GM12892 (cell line): ENCODE measurements around the gene RRAGC.

Source experiments
- POLR2A ChIP-seq: IDR thresholded peaks from 2 replicates; pipeline ENCODE4 v1.6.1; 2011; ENCODE audit warnings: low read depth, low read length, control low read depth
- POLR2AphosphoS5 ChIP-seq: IDR thresholded peaks from 2 replicates; pipeline ENCODE4 v1.6.1; 2011; ENCODE audit warnings: low read depth, low read length, control low read depth

DNA sequence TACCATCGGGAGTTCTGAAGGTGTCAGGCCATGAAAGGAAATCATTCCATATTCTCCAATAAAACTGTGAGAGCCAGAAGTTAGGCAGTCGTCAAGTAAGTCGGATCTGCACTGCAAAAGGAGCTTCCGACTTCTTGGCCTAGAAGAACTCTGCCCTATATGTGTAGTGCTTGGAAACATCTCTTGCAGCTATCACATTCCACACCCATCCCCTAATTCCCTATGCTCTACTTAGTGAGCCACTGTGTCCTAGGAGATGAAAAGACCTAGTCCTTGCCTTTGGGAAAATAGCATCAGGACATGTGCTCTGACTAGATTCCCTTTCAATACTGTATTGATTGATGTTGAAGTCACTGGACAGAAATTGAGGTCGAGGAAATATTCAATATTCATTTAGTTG, 30.0 kb upstream of the RRAGC start:
- TF ChIP-seq POLR2A (no peak), POLR2AphosphoS5 (no peak)
